DMS53 (cell line): Measurements from ENCODE around the gene EMC8.
A peak's percentile ranks its signal among the peaks of the same experiment; 100 is the strongest.
"Not testable (repeated sequence)": the region's sequence is repeated elsewhere in the genome, so short reads cannot be mapped to it uniquely, and the experiment has no call there.

Experiments used
- DNase-seq: peaks from one replicate; lab custom pipeline; 2025; lab: John Stamatoyannopoulos, UW

EMC8 gene

GRCh38 chr16:85812811-85813700 lies 13.7 kb upstream of the EMC8 start:
- no peak for DNase-seq

- DNase-seq = no peak
Measured at GRCh38 chr16:85812031-85812807, 12.9 kb upstream of the EMC8 start.

- no peak for DNase-seq
Measured at GRCh38 chr16:85810742-85811115, 11.4 kb upstream of the EMC8 start.

GRCh38 chr16:85810097-85810741 lies 10.9 kb upstream of the EMC8 start:
- DNase-seq = no peak

GRCh38 chr16:85809645-85810044 lies 10.3 kb upstream of the EMC8 start:
- no peak for DNase-seq

GRCh38 chr16:85808926-85809325 lies 9.6 kb upstream of the EMC8 start:
- DNase-seq = no peak

GRCh38 chr16:85808104-85808503 lies 8.8 kb upstream of the EMC8 start:
- not testable (repeated sequence) for DNase-seq

GRCh38 chr16:85807340-85807739 lies 8.0 kb upstream of the EMC8 start:
- DNase-seq = not testable (repeated sequence)

- no peak for DNase-seq
Measured at GRCh38 chr16:85806539-85806938, 7.2 kb upstream of the EMC8 start.

- DNase-seq = no peak
Measured at GRCh38 chr16:85805442-85806045, 6.2 kb upstream of the EMC8 start.

- DNase-seq = no peak
Measured at GRCh38 chr16:85803570-85803969, 4.2 kb upstream of the EMC8 start.

- peak; percentile 64 for DNase-seq
Measured at GRCh38 chr16:85800321-85800669, 951 bp upstream of the EMC8 start.

- peak; percentile 54 for DNase-seq
Measured at GRCh38 chr16:85798901-85799496, 345 bp downstream of the EMC8 start.

- DNase-seq = peak; percentile 24
Measured at GRCh38 chr16:85798283-85798776, 1.0 kb downstream of the EMC8 start.

GRCh38 chr16:85796599-85796998 lies 2.7 kb downstream of the EMC8 start:
- no peak for DNase-seq

GRCh38 chr16:85796152-85796551 lies 3.2 kb downstream of the EMC8 start:
- no peak for DNase-seq

GRCh38 chr16:85794696-85795095 lies 4.6 kb downstream of the EMC8 start:
- DNase-seq = no peak

GRCh38 chr16:85793662-85794298 lies 5.6 kb downstream of the EMC8 start:
- no peak for DNase-seq

- DNase-seq = no peak
Measured at GRCh38 chr16:85789773-85790172, 9.6 kb downstream of the EMC8 start.

- no peak for DNase-seq
Measured at GRCh38 chr16:85788819-85789218, 10.5 kb downstream of the EMC8 start.

GRCh38 chr16:85785927-85786326 lies 13.4 kb downstream of the EMC8 start:
- no peak for DNase-seq
